Prostate gland (tissue), 2 donors: ENCODE results near the gene MKLN1. TPM values are rescaled to one million over a fixed set of nuclear protein-coding genes. Genes with fewer than 3 reads are reported as not detected.

Source experiments
- DNase-seq: peaks from one replicate; pipeline ENCODE4 v3.0.0-alpha.2; 2019; ENCODE audit warnings: low spot score
- H3K27ac ChIP-seq, 2 donors: fragments of 200-600 bp; sonication (generic); 2 replicates each; pipeline ENCODE4 v1.5.1; 2017 to 2019
- H3K27me3 ChIP-seq: fragments of 200-600 bp; sonication (generic); replicated peaks from 2 replicates; pipeline ENCODE4 v1.5.1; 2019; ENCODE audit not compliant: insufficient read depth
- H3K36me3 ChIP-seq, 2 donors: fragments of 200-600 bp; sonication (generic); 1 replicate in 1 of 2; 2 replicates in 1 of 2; pipeline versions ENCODE4 v1.5.1 to v1.8.1; 2017 to 2019
- H3K4me1 ChIP-seq: fragments of 200-600 bp; sonication (generic); replicated peaks from 2 replicates; pipeline ENCODE4 v1.5.1; 2019
- H3K4me3 ChIP-seq, 2 donors: fragments of 200-600 bp; sonication (generic); 2 replicates each; pipeline ENCODE4 v1.5.1; 2017 to 2019
- H3K9me3 ChIP-seq: fragments of 200-600 bp; sonication (generic); 2 replicates; pipeline ENCODE4 v1.5.1; 2017
- POLR2A ChIP-seq: fragments of 450-650 bp; IDR thresholded peaks from one replicate; pipeline ENCODE4 v1.6.1; 2016; ENCODE audit warnings: antibody characterized with exemption, mild to moderate bottlenecking
- POLR2AphosphoS5 ChIP-seq: sonication (generic); formaldehyde crosslinking; IDR thresholded peaks from one replicate; pipeline ENCODE4 v1.6.1; 2017; ENCODE audit warnings: antibody characterized with exemption
- WGBS: methylation state at CpG from one replicate; pipeline ENCODE4 v1.1.5; 2018; 5-methylcytosine and 5-hydroxymethylcytosine counted together
- intact Hi-C: fragments of 100-400 bp; cut with DNase I; formaldehyde crosslinking; loops from one replicate; pipeline ENCODE4 v1.14.2; 2022
- total RNA-seq, 2 donors: library from RNA; depleted of rRNA; stranded (reverse); fragments of >200 nt; gene quantifications; one replicate each; pipeline ENCODE4 v1.1.0, GENCODE V29; 2016
- TF ChIP-seq, protein P1 (sequence below), 4 experiments: fragments of 200-600 bp in 2 of 4; fragments of 450-650 bp in 2 of 4; sonication (generic) in 2 of 4; IDR thresholded peaks; 1 replicate in 3 of 4; 2 replicates in 1 of 4; pipeline ENCODE4 v1.5.1; 2016 to 2019; ENCODE audit warnings: antibody characterized with exemption in 4 of 4, mild to moderate bottlenecking in 2 of 4, moderate library complexity in 2 of 4

Gene MKLN1
- total RNA-seq, 2 donors from 2014 or later, result 53.1 to 58.1 TPM

- H3K4me1 ChIP-seq, result no peaks in the 10 kb centered on the region
- intact Hi-C loops, result no loop called here
- no peak overlapping the region for H3K4me3 ChIP-seq
- no peak overlapping the region for H3K27ac ChIP-seq
- TF ChIP-seq, protein P1, sequence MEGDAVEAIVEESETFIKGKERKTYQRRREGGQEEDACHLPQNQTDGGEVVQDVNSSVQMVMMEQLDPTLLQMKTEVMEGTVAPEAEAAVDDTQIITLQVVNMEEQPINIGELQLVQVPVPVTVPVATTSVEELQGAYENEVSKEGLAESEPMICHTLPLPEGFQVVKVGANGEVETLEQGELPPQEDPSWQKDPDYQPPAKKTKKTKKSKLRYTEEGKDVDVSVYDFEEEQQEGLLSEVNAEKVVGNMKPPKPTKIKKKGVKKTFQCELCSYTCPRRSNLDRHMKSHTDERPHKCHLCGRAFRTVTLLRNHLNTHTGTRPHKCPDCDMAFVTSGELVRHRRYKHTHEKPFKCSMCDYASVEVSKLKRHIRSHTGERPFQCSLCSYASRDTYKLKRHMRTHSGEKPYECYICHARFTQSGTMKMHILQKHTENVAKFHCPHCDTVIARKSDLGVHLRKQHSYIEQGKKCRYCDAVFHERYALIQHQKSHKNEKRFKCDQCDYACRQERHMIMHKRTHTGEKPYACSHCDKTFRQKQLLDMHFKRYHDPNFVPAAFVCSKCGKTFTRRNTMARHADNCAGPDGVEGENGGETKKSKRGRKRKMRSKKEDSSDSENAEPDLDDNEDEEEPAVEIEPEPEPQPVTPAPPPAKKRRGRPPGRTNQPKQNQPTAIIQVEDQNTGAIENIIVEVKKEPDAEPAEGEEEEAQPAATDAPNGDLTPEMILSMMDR (IDR thresholded peaks at IDR 0.05), result no peak
- TF ChIP-seq POLR2A (no peak), POLR2AphosphoS5 (no peak)
- 70% methylated on average over 2 of the region's 2 CpGs for WGBS
- DNase-seq, result no peak
- H3K27me3 ChIP-seq, result no peaks in the 10 kb centered on the region
- H3K36me3 ChIP-seq, result no peaks in the 10 kb centered on the region
- H3K9me3 ChIP-seq, result no peaks in the 10 kb centered on the region
Measured at GRCh38 chr7:131335639-131336381, 8.1 kb downstream of the MKLN1 start.

DNA sequence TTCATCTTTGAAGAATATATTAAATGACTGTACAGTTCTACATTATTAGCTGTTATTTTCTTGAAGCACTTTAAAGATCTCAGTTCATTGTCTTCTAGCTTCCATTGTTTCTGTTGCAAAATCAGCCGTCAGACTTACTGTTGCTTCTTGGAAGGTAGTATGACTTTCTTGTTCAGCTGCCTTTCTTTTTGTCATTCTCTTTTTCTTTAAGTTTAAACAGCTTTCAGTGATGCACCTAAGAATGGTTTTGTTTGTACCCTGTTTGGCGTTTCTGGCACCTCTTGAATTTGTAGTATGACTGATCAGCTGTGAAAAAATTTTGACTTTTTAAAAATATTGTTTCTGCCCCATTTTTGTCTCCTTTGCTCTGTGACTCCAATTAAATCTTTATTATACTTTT is 9.3 kb downstream of the MKLN1 start:
- Histone ChIP-seq H3K4me3 (no peak overlapping the region), H3K27ac (no peak overlapping the region), H3K4me1 (no peaks in the 10 kb centered on the region), H3K27me3 (no peaks in the 10 kb centered on the region), H3K36me3 (no peaks in the 10 kb centered on the region), H3K9me3 (no peaks in the 10 kb centered on the region)
- 93% methylated on average over 2 of the region's 2 CpGs for WGBS
- intact Hi-C loops, result no loop called here
- DNase-seq, result no peak
- TF ChIP-seq POLR2AphosphoS5 (no peak), POLR2A (no peak)

DNA sequence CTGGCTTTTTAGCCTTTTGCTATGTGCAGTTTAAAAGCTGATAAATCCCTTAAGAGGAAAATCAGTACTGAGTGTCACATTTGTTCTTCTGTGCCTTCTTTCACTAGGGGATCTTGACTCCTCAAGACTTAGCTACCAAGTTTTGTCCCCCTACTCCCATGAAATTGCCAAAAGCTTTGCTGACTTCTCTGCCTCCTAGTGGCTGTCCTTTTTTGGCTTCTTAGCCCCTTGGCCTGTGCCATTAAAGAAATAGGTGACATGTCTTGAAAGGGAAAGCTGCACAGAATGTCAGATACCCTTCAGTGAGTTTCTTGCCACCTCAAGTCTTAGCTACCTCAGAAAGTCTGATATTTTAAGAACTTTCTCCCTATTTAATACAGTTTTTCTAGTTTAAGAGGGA is 10.5 kb downstream of the MKLN1 start:
- DNase-seq, result no peak
- H3K9me3 ChIP-seq, result no peaks in the 10 kb centered on the region
- intact Hi-C loops, result no loop called here
- no peak overlapping the region for H3K27ac ChIP-seq
- no peaks in the 10 kb centered on the region for H3K4me1 ChIP-seq
- TF ChIP-seq, protein P1 (IDR thresholded peaks at IDR 0.05), result no peak
- TF ChIP-seq POLR2AphosphoS5 (no peak), POLR2A (no peak)
- H3K27me3 ChIP-seq, result no peaks in the 10 kb centered on the region
- H3K4me3 ChIP-seq, result no peak overlapping the region
- no peaks in the 10 kb centered on the region for H3K36me3 ChIP-seq

GRCh38 chr7:131338691-131339390 is 11.2 kb downstream of the MKLN1 start:
- no peak for DNase-seq
- no peaks in the 10 kb centered on the region for H3K9me3 ChIP-seq
- WGBS, result 73% methylated on average over 7 of the region's 7 CpGs
- no peaks in the 10 kb centered on the region for H3K4me1 ChIP-seq
- H3K27me3 ChIP-seq, result no peaks in the 10 kb centered on the region
- H3K4me3 ChIP-seq, result no peak overlapping the region
- intact Hi-C loops, result no loop called here
- no peak overlapping the region for H3K27ac ChIP-seq
- no peak for TF ChIP-seq POLR2AphosphoS5
- no peak for TF ChIP-seq POLR2A
- TF ChIP-seq, protein P1 (IDR thresholded peaks at IDR 0.05), result no peak
- no peaks in the 10 kb centered on the region for H3K36me3 ChIP-seq

- Histone ChIP-seq H3K27ac (no peak overlapping the region), H3K9me3 (no peaks in the 10 kb centered on the region), H3K27me3 (no peaks in the 10 kb centered on the region), H3K4me1 (peaks cover 1% of the 10 kb centered on the region), H3K36me3 (no peaks in the 10 kb centered on the region), H3K4me3 (no peak overlapping the region)
- DNase-seq, result no peak
- intact Hi-C loops, result no loop called here
- WGBS, result 100% methylated on average over 1 of the region's 1 CpG
- TF ChIP-seq, protein P1 (IDR thresholded peaks at IDR 0.05), result no peak
- TF ChIP-seq POLR2A, result no peak
- no peak for TF ChIP-seq POLR2AphosphoS5
Measured at GRCh38 chr7:131341690-131342089, 14.0 kb downstream of the MKLN1 start.
